ENCODE data around the gene ARL6IP4.

ARL6IP4 gene

GRCh38 chr12:122977153-122977552, 3.3 kb upstream of the ARL6IP4 start:
- intact Hi-C loops (cut with DNase I): no loop called here
- DNase-seq: no peak

- intact Hi-C loops (cut with DNase I): no loop called here
- DNase-seq: no peak
Measured at GRCh38 chr12:122977655-122978392, 2.7 kb upstream of the ARL6IP4 start.

- intact Hi-C loops (cut with DNase I): no loop called here
- peak in 2 of 10 donors; percentile 71 to 78 for DNase-seq
Measured at GRCh38 chr12:122978507-122978955, 1.9 kb upstream of the ARL6IP4 start.

- peak in 2 of 10 donors; percentile 79 to 81 for DNase-seq
- intact Hi-C loops (cut with DNase I): no loop called here
Measured at GRCh38 chr12:122979001-122979907, 1.2 kb upstream of the ARL6IP4 start.

GRCh38 chr12:122979908-122980182, 636 bp upstream of the ARL6IP4 start:
- no peak for DNase-seq
- intact Hi-C loops (cut with DNase I): loop anchor here (5.0 kb wide), 2 partner anchors 172 to 252 kb away; partner anchors contain the start of genes MPHOSPH9, MTRFR and PITPNM2

GRCh38 chr12:122981036-122981471, 573 bp downstream of the ARL6IP4 start:
- intact Hi-C loops (cut with DNase I): loop anchor here (5.0 kb wide), 2 partner anchors 171 to 251 kb away; partner anchors contain the start of genes MPHOSPH9, MTRFR and PITPNM2
- peak in 2 of 10 donors; percentile 83 to 88 for DNase-seq

- intact Hi-C loops (cut with DNase I): loop anchor here (5.0 kb wide), 2 partner anchors 170 to 250 kb away; partner anchors contain the start of genes MPHOSPH9, MTRFR and PITPNM2
- DNase-seq: peak in 1 of 10 donors; percentile 73
Measured at GRCh38 chr12:122981587-122982476, 1.4 kb downstream of the ARL6IP4 start.

- peak in 2 of 10 donors; percentile 76 to 83 for DNase-seq
- intact Hi-C loops (cut with DNase I): loop anchor here (5.0 kb wide), 2 partner anchors 170 to 250 kb away; partner anchors contain the start of genes MPHOSPH9, MTRFR and PITPNM2
Measured at GRCh38 chr12:122982477-122982815, 2.0 kb downstream of the ARL6IP4 start.

GRCh38 chr12:122982963-122983788, 2.7 kb downstream of the ARL6IP4 start:
- peak in 1 of 10 donors; percentile 55 for DNase-seq
- intact Hi-C loops (cut with DNase I): loop anchor here (5.0 kb wide), 2 partner anchors 169 to 249 kb away; partner anchors contain the start of genes MPHOSPH9, MTRFR and PITPNM2

- intact Hi-C loops (cut with DNase I): loop anchor here (5.0 kb wide), 2 partner anchors 168 to 248 kb away; partner anchors contain the start of genes MPHOSPH9, MTRFR and PITPNM2
- no peak for DNase-seq
Measured at GRCh38 chr12:122983789-122984515, 3.5 kb downstream of the ARL6IP4 start.

- DNase-seq: peak in 2 of 10 donors; percentile 34 to 80
- intact Hi-C loops (cut with DNase I): loop anchor here (5.0 kb wide), 2 partner anchors 168 to 248 kb away; partner anchors contain the start of genes MPHOSPH9, MTRFR and PITPNM2
Measured at GRCh38 chr12:122984612-122985337, 4.3 kb downstream of the ARL6IP4 start.

- intact Hi-C loops (cut with DNase I): no loop called here
- no peak for DNase-seq
Measured at GRCh38 chr12:122985338-122986257, 5.1 kb downstream of the ARL6IP4 start.

- DNase-seq: no peak
- intact Hi-C loops (cut with DNase I): no loop called here
Measured at GRCh38 chr12:122986258-122986871, 5.9 kb downstream of the ARL6IP4 start.

- no peak for DNase-seq
- intact Hi-C loops (cut with DNase I): no loop called here
Measured at GRCh38 chr12:122987086-122987951, 6.8 kb downstream of the ARL6IP4 start.

- DNase-seq: no peak
- intact Hi-C loops (cut with DNase I): no loop called here
Measured at GRCh38 chr12:122988036-122988435, 7.6 kb downstream of the ARL6IP4 start.

Measured in posterior cingulate gyrus (tissue), 11 donors.